C4-2B (cell line): Measurements from ENCODE around the gene RAPGEF1.

Experiments used
- CTCF ChIP-seq: fragments of 450-650 bp; conservative IDR thresholded peaks from 2 replicates; pipeline ENCODE4 v1.5.1; 2017; ENCODE audit warnings: mild to moderate bottlenecking
- ZFX ChIP-seq: fragments of 450-650 bp; IDR thresholded peaks from 2 replicates; pipeline ENCODE4 v1.6.1; 2017

- TF ChIP-seq CTCF (no peak), ZFX (no peak)
Observed at GRCh38 chr9:131675437-131676022, 64.3 kb downstream of the RAPGEF1 start.
